HG02759 (cell line): ENCODE results near the gene TECPR2.
"Not testable (repeated sequence)": the region's sequence is repeated elsewhere in the genome, so short reads cannot be mapped to it uniquely, and the experiment has no call there.

Experiments used
- ATAC-seq: cut with Tn5 transposase; IDR thresholded peaks from one replicate; pipeline ENCODE4 v1.9.1; 2021; ENCODE audit warnings: mild to moderate bottlenecking, moderate library complexity; ENCODE audit not compliant: unreplicated experiment

The TECPR2 gene, protein sequence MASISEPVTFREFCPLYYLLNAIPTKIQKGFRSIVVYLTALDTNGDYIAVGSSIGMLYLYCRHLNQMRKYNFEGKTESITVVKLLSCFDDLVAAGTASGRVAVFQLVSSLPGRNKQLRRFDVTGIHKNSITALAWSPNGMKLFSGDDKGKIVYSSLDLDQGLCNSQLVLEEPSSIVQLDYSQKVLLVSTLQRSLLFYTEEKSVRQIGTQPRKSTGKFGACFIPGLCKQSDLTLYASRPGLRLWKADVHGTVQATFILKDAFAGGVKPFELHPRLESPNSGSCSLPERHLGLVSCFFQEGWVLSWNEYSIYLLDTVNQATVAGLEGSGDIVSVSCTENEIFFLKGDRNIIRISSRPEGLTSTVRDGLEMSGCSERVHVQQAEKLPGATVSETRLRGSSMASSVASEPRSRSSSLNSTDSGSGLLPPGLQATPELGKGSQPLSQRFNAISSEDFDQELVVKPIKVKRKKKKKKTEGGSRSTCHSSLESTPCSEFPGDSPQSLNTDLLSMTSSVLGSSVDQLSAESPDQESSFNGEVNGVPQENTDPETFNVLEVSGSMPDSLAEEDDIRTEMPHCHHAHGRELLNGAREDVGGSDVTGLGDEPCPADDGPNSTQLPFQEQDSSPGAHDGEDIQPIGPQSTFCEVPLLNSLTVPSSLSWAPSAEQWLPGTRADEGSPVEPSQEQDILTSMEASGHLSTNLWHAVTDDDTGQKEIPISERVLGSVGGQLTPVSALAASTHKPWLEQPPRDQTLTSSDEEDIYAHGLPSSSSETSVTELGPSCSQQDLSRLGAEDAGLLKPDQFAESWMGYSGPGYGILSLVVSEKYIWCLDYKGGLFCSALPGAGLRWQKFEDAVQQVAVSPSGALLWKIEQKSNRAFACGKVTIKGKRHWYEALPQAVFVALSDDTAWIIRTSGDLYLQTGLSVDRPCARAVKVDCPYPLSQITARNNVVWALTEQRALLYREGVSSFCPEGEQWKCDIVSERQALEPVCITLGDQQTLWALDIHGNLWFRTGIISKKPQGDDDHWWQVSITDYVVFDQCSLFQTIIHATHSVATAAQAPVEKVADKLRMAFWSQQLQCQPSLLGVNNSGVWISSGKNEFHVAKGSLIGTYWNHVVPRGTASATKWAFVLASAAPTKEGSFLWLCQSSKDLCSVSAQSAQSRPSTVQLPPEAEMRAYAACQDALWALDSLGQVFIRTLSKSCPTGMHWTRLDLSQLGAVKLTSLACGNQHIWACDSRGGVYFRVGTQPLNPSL (N-terminal part only)

DNA sequence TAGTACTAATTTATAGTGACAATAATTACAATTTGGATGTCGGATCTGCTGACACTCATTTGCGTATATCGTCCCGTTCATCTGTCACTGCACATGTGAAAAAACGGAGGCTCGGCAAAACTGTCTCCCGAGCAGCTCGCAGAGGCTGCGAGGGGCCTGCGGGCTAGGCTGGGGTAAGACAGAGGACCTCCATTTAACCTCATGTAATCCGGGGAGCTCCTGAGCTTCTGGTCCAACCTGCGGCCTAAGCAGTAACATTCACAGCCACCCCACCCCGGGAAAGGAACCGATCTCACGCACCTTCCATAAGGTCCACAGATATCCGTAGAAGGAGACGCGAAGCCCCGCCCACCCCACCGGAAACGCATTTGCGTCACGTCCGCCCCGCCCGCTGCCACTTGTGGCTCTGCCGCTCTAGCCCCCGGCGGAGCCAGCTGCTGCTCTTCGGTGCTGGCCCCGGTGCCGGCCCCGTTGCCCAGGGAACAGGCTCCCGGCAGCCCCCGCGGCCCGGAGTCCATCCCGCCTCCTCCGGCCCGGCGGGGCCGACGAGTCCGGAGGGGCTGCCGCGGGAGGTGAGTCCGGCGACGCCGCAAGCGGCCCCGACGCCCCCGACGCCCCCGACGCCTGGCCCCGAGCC is at the start of gene TECPR2, which contains the start of gene CINP:
TECPR2 (plus strand) TSS at position 397 of the 637 bp plus-strand sequence. CDS start 13,781 bp downstream, outside the sequence.
CINP (minus strand) TSS at position 346 of the 637 bp plus-strand sequence; CDS start at position 307, 39 bp downstream.
- peak; percentile 91 for ATAC-seq

DNA sequence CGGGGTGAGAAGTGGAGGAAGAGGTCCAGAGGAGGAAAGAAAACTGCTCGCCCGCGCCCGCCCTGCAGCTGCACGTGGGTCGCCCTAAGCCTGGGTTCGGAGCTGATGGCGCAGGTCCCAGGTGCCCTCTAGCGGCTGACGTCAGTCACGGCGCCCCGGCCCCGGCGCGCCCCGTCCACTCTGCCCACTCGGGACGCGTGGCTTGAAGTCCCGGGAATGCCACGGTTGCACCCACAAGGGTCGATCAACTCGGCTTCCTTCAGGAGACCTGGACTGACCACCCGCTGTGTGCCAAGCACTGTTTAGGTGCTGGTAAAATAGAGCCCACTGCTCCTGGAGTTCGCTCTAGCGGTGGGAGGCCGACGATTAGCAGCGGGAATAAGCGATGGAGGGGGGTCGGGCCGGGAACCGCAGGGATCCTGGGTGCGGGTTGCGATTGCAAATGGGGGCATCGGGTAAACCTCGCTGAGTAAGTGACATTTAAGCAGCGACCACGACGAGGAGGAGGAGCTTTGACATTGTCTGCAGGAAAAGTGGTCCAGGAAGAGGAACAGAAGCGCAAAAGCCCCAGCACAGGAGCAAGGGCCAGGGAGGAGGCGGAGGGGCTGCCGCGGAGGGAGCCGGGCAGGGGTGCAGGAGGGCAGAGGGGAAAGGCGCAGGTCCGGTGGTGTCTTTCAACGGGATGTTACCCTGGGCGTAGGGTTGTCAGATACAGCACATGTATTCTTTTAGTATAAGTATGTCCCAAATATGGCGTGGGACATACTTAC is 48.3 kb upstream of the TECPR2 start:
- peak; percentile 62 for ATAC-seq

DNA sequence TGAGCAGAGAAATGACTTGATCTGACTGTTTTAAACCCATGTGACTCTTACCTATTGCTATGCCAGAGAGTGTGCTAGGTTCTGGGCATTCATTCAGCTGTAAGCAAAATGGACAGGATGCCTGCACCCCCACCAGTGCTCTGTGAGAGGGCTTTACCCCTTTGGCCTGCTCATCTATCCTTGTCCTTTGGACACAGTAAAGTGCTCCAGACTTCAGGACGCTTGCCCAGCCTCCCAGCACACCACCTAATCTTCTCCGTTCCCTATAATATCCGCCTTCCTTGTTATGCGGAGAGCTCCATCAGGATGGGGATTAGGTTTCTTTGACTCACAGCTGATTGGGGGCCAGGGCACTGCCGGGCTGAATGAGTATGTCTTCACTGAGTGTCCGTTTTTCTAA is 47.6 kb upstream of the TECPR2 start:
- no peak for ATAC-seq

DNA sequence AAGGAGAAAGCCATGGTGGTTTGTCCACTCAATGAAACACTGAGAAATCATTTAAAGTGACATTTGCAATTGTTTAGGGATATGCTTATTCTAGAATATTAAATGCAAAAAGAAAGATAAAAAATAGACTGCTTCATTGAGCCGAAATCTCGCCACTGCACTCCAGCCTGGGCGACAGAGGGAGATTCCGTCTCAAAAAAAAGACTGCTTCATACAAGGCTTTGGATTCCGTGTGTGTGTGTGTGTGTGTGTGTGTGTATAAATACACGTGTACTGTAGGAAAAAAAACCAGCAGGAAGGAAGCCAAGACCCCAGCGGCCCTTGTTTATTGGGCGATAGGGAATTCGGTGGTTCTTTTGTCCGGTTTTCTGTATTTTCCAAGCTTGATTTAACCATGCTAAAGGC is 46.4 kb upstream of the TECPR2 start:
- ATAC-seq = no peak

DNA sequence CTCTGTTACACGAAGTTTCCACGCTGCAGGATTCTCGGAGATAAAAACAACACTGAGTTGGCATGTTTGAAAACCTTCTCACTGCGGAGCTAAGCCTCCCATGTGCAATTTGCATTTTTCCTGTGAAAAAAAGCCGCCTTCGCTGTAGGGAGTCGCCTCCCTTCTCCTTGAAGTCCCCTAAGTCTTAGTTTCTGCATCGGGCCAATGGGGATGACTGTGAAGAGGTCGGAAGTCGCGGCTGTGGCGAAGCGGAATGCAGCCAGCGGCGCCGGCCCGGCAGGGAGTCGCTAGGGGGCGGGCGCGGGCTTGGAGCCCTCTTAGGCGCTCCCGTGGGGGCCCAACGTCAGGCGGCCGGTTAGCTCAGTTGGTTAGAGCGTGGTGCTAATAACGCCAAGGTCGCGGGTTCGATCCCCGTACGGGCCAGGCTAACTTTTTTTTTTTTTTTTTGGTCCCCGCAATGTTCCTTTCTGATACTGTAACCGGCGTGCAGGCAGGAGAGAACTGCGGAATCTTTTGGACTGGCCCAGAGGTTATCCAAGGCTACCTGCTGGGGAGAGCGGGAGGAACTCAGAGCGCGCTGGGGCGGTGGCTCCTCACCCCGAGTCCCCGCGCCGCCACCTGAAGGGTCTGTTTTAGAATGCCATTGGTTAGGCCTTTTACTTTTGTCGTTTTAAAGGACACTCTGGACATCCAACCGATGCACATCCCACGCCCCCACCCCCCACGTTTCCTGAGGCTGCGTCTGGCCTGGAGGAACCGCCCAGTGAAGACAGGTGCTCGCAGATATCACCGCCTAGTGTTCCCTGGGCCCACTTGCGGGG is 45.8 kb upstream of the TECPR2 start:
- ATAC-seq = peak; percentile 66

DNA sequence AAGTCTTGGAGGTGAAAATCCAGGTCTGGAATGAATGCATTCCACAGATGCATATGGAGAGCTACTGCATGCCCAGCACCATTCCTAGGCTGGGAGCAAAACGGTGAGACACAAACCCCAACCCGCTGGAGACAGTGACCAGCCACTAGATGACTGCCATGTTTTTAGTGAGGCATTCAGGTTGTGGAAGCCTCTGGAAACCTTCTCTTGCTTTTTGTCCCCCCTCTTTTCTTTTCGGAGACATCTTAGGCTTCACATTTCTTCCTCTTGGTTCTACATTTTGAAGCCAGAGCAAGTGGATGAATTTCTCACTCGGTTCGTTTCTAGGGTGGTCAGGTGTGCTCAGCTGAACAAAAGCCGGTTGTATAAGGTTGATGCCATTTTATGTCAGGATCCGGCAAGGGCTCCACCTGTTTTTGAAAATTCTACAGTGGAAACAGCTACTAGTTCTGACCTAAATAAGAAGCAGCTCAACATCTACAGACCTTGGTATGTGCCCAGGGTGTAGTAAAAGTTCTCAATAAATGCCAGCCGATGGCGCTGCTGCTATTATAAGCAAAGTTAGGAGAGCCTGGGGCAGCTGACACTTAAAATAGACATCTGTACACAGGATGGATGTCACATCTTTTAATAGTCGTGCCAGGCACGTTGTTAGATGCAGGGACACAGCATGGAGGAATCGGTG is 45.0 kb upstream of the TECPR2 start:
- no peak for ATAC-seq

DNA sequence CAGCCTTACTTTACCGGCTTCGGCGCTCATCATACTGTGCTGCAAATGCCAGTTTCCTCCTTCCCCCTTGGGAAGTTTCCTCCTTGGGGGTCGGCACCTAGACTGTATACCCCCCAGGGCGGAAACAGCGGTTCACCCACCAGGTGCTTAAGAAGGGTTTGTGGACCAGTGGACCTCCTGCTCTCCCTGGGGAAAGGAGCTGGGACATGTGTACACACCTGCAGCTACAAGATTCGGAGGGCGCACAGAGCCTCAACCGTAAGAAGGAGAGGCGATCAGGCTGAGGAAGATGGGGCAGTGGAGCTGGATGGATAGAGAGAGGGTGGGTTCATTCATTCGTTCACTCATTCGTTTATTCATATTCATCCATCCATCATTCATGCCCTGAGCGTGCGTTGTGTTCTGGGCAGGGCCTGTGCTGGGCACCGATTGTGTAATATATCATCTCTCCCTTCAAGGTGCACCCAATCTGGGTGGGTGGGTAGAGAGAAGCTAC is 43.9 kb upstream of the TECPR2 start:
- ATAC-seq = no peak

DNA sequence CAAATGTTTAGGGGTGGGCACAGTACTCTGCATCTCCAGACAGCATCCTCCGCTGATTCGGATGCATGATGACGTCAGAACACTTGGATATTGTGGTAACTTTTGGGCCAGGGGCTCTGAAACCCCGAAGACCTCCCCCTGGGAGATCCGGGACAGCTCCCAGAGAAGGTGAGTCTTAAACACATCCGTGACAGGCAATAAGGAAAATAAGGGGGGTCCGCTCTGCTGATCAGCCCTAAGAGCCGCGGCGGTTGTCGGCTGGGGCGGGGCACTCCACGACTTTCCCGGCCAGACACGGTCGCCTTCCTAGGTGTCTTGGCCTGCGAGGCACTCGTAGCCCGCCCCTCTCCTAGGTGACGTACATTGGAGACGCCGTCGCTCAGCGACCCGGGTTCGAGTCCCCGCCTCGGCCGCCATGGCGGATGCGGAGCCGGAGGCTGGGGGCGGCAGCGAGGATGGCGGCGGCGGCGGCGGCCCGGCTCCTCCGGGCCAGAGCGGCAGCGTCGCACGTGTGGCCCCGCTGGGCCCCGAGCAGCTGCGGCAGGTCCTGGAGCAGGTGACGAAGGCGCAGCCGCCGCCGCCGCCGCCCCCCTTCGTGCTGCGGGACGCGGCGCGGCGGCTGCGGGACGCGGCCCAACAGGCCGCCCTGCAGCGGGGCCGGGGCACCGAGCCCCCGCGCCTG is 43.2 kb upstream of the TECPR2 start, which contains the start of gene ZNF839:
ZNF839 (plus strand) TSS at position 396 of the 682 bp plus-strand sequence; CDS start at position 416, 20 bp downstream.
- peak; percentile 64 for ATAC-seq

DNA sequence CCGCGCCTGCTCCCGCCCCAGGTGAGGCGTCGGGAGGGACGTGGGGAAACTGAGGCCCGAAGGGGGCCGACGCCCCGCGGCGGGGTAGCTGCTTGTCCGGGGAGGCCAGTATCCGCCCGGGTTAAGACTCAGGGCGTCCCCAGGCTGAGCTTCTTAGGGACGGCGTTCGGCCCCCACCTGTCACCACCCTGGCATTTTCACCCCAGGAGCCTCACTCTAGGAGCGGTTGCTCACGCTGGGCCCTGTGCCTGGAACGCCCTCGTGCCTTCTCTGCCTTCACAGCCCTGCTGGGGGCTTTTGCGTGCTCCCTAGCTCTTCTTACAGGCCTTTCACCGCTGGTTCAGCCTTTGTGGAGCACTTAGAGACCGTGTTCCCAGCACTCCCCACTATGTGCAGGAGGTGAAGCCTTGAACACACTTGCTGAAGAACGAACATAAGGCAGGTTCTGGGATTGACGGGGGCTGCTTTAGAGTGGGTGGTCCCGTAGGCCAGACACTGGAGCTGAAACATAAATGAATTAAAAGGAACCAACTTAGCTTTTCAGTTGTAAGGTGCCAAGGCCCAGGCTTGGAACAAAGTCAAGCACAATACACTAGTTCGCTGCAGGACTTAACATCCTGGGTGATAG is 42.6 kb upstream of the TECPR2 start:
- ATAC-seq = peak; percentile 24

DNA sequence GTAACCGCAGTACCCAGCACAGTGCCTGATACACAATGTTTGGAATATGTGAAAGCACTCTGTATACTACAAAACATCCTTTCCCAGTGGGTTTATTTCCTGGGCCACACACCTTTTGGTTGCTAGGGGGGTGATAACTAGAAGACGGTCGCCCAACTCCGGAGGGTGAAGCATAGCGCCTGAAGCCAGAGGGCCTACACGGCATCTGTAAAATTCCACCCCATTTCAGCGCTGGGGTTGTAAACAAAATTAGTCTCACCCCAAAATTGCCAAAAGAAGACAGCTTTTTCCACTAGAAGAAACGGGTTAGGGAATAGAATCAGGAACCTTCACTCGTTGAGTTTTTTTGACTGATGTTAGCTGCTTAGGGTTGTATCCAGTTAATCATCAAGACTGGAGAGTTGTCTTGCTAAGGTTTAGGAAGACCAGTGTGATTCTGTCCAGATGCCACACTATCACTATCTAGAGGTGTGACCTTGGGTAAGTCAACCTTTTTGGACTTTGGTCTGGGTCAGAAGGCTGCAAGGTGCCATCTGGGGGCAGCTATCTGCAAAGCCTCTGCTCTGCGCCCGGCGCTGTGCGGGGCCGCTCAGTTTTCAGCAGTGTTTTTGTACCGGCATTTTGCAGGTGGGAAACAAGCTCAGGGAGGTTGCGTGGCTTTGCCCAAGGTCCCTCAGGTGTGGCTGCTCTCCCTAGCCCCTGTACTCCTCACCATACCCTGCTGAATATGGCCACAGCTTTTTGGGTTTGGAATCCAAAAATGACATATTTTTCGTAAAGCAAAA is 41.9 kb upstream of the TECPR2 start:
- ATAC-seq = no peak

DNA sequence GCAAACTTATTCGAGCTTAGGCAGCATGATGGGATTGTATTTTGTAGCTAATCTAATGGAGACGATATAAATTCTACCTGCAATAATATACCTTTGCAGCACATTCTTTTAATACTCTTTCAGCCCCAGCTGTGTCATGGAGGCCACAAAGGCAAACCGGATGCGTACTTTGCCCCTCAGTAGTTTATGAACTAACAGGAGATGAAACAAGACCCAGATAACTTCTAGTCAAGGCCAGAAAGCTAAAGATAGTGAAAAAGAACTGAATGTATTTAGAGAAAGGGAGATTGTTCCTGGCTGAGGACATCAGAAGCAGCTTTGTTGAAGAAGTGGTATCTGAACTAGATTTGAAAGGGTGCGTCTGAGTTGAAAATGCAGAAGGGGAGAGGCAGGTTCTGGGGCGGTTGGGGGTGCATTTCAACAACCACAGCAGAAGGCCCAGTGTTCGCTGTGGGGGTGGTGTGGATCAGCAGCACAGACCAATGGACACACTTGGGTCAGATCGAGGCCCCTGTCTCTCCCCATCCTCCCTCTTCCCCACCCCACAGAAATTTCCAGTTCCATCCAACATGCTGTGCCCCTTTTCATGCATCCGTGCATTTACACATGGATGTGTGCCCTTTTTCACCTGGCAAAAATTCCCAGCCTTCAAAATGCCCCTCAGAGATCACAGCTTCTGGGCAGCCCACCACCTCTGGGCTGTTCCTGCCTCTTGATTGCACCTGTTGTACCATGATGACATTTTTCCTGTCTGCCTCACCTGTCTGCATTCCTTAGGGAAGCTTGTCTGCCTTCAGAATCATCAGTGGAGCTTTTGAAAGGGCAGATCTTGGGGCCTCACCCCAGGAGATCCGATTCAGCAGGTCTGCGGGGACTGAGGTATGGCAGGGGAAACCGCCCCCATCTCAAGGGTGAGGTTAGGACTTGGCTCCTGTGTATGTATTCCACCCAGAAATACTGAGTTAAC is 41.0 kb upstream of the TECPR2 start:
- ATAC-seq = no peak

DNA sequence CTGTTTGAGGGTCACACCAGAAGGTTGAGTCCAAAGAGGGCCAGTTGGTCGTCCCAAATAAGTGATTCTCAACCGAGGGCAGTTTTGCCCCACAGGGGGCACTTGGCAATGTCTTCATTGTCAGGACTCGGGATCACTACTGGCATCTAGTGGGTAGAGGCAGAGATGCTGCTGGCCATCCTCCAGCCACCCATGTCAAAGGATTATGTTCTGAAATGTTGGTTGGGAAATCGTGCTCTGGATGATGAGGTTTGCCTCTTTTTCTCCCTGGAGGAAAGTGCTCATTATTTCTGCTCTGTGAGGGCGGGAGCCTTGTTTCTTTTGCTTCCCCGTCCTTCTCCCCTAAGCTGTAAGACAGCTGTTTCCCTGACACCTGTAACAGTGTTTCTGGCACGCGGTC is 39.6 kb upstream of the TECPR2 start:
- ATAC-seq = no peak

DNA sequence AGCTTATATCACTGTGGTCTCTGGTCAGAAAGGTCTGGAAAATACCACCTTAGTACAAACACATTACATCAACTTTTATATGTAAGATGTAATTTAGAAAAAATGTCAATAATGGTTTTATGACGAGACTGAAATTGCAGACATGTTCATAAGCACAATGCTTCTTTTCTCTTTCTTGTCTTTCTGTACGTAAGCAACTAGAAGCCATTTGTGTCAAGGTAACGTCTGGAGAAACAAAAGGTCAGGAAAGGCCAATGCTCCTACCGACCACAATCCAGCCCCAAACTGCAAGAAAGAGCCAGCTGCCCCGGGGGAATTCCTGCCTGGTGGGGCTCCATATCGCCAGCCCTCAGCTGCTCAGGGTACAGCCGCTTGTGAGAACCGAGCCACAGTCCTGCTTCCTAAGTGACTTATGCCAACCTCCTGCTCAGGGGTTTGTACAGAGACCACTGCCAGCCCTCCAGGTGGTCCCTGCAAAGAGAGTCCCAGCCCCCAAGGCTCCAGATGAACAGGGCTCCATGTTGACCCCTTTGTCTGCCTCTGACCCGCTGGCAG is 36.9 kb upstream of the TECPR2 start:
- ATAC-seq = no peak

DNA sequence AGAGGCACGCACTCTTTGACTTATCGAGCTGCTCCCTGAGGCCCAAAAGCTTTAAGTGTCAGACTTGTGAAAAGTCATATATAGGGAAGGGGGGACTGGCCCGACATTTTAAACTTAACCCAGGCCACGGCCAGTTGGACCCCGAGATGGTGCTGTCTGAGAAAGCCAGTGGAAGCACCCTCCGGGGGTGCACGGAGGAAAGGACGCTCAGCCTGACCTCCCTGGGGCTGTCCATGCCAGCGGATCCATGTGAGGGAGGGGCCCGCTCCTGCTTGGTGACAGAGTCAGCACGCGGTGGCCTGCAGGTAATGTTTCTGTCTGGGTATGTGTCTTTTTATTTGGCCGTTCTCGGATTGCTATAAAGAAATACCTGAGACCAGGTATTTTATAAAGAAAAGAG is 36.2 kb upstream of the TECPR2 start:
- no peak for ATAC-seq

DNA sequence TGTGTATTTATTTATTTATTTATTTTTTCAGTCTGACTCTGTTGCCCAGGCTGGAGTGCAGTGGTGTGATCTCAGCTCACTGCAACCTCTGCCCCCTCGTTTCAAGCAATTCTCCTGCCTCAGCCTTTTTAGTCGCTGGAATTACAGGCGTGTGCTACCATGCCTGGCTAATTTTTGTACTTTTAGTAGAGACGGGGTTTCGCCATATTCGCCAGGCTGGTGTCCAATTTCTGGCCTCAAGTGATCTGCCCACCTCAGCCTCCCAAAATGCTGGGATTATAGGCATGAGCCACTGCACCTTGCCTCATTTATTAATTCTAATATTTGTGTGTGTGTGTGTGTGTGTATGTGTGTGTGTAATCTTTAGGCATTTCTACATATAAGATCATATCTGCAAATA is 33.4 kb upstream of the TECPR2 start:
- ATAC-seq = not testable (repeated sequence)
